ELR (cell line): Measurements from ENCODE around the gene DNAJC15.
A peak's percentile ranks its signal among the peaks of the same experiment; 100 is the strongest.
"Not testable (repeated sequence)": the region's sequence is repeated elsewhere in the genome, so short reads cannot be mapped to it uniquely, and the experiment has no call there.

ENCODE experiments used
- DNase-seq: peaks from one replicate; pipeline ENCODE4 v3.0.0-alpha.2; 2015; ENCODE audit warnings: low read depth

Gene DNAJC15

GRCh38 chr13:43045302-43045773 is 22.0 kb downstream of the DNAJC15 start:
- DNase-seq, result not testable (repeated sequence)

GRCh38 chr13:43046259-43046658 is 22.9 kb downstream of the DNAJC15 start:
- no peak for DNase-seq

- DNase-seq, result peak; percentile 70
These were observed 31.7 kb downstream of the DNAJC15 start for GRCh38 chr13:43054803-43055802.

GRCh38 chr13:43057653-43058317 is 34.4 kb downstream of the DNAJC15 start:
- DNase-seq, result peak; percentile 32

- DNase-seq, result peak; percentile 98
These were observed 34.9 kb downstream of the DNAJC15 start for GRCh38 chr13:43058318-43058674.

GRCh38 chr13:43058831-43059230 is 35.4 kb downstream of the DNAJC15 start:
- DNase-seq, result no peak

- DNase-seq, result not testable (repeated sequence)
These were observed 36.4 kb downstream of the DNAJC15 start for GRCh38 chr13:43059779-43060178.

GRCh38 chr13:43060806-43061205 is 37.4 kb downstream of the DNAJC15 start:
- not testable (repeated sequence) for DNase-seq

- no peak for DNase-seq
These were observed 38.3 kb downstream of the DNAJC15 start for GRCh38 chr13:43061496-43062280.

- DNase-seq, result no peak
These were observed 48.4 kb downstream of the DNAJC15 start for GRCh38 chr13:43071824-43072223.

- no peak for DNase-seq
These were observed 49.0 kb downstream of the DNAJC15 start for GRCh38 chr13:43072394-43072793.

- DNase-seq, result no peak
These were observed 51.6 kb downstream of the DNAJC15 start for GRCh38 chr13:43074824-43075510.

- not testable (repeated sequence) for DNase-seq
These were observed 52.1 kb downstream of the DNAJC15 start for GRCh38 chr13:43075511-43075902.

- DNase-seq, result no peak
These were observed 53.7 kb downstream of the DNAJC15 start for GRCh38 chr13:43077046-43077445.

GRCh38 chr13:43077461-43077860 is 54.1 kb downstream of the DNAJC15 start:
- DNase-seq, result no peak

- no peak for DNase-seq
These were observed 54.5 kb downstream of the DNAJC15 start for GRCh38 chr13:43077906-43078305.

- no peak for DNase-seq
These were observed 55.0 kb downstream of the DNAJC15 start for GRCh38 chr13:43078399-43078798.

GRCh38 chr13:43079392-43079931 is 56.1 kb downstream of the DNAJC15 start:
- no peak for DNase-seq

- no peak for DNase-seq
These were observed 56.8 kb downstream of the DNAJC15 start for GRCh38 chr13:43080199-43080598.

- DNase-seq, result no peak
These were observed 58.5 kb downstream of the DNAJC15 start for GRCh38 chr13:43081866-43082265.

GRCh38 chr13:43083750-43084149 is 60.4 kb downstream of the DNAJC15 start:
- DNase-seq, result no peak
